MM.1S (cell line): ENCODE data around the gene PTPRD.

ENCODE experiments used
- DNase-seq: peaks from one replicate; pipeline ENCODE4 v3.0.0-alpha.2; 2015
- H2AFZ ChIP-seq: fragments of 300-600 bp; sonication (generic); 2 replicates; pipeline ENCODE4 v1.6.0; 2016; ENCODE audit warnings: antibody characterized with exemption, low read length
- H3F3A ChIP-seq: fragments of 300-600 bp; sonication (generic); 2 replicates; pipeline ENCODE4 v1.6.1; 2016; ENCODE audit warnings: mild to moderate bottlenecking, antibody characterized with exemption, low read length, moderate library complexity, mixed read lengths; ENCODE audit not compliant: insufficient read depth
- H3K27ac ChIP-seq: fragments of 300-600 bp; sonication (generic); 2 replicates; pipeline ENCODE4 v1.5.1; 2016; ENCODE audit warnings: mild to moderate bottlenecking, low read length
- H3K27me3 ChIP-seq: fragments of 300-600 bp; sonication (generic); replicated peaks from 2 replicates; pipeline ENCODE4 v1.6.0; 2016; ENCODE audit warnings: low read length; ENCODE audit not compliant: insufficient read depth
- H3K36me3 ChIP-seq: fragments of 300-600 bp; sonication (generic); replicated peaks from 2 replicates; pipeline ENCODE4 v1.6.1; 2016; ENCODE audit warnings: mild to moderate bottlenecking, low read length, mixed read lengths; ENCODE audit not compliant: insufficient read depth
- H3K4me1 ChIP-seq: fragments of 300-600 bp; sonication (generic); 2 replicates; pipeline ENCODE4 v1.6.1; 2016; ENCODE audit warnings: low read length, mixed read lengths
- H3K4me2 ChIP-seq: fragments of 300-600 bp; sonication (generic); 2 replicates; pipeline ENCODE4 v1.6.0; 2016; ENCODE audit warnings: low read depth, low read length
- H3K4me3 ChIP-seq: fragments of 300-600 bp; sonication (generic); 2 replicates; pipeline ENCODE4 v1.5.1; 2016; ENCODE audit warnings: low read length, mixed read lengths
- H3K79me2 ChIP-seq: fragments of 300-600 bp; sonication (generic); 2 replicates; pipeline ENCODE4 v1.6.1; 2016; ENCODE audit warnings: mixed run types, low read length, mixed read lengths
- H3K9ac ChIP-seq: fragments of 300-600 bp; sonication (generic); 2 replicates; pipeline ENCODE4 v1.6.1; 2016; ENCODE audit warnings: low read length, mixed read lengths
- H3K9me2 ChIP-seq: fragments of 300-600 bp; sonication (generic); replicated peaks from 2 replicates; pipeline ENCODE4 v1.6.1; 2016; ENCODE audit warnings: mild to moderate bottlenecking, low read length, mixed read lengths; ENCODE audit not compliant: insufficient read depth
- H3K9me3 ChIP-seq: fragments of 300-600 bp; sonication (generic); replicated peaks from 2 replicates; pipeline ENCODE4 v1.6.1; 2016; ENCODE audit warnings: mild to moderate bottlenecking, low read length, mixed read lengths; ENCODE audit not compliant: insufficient read depth
- H4K20me1 ChIP-seq: fragments of 300-600 bp; sonication (generic); 2 replicates; pipeline ENCODE4 v1.6.1; 2016; ENCODE audit warnings: mild to moderate bottlenecking, low read length, moderate library complexity, mixed read lengths; ENCODE audit not compliant: insufficient read depth
- CTCF ChIP-seq: fragments of 300-600 bp; sonication (generic); IDR thresholded peaks from 2 replicates; pipeline ENCODE4 v1.5.1; 2016; ENCODE audit warnings: antibody characterized with exemption, low read length, mixed read lengths
- EZH2 ChIP-seq: fragments of 300-600 bp; sonication (generic); optimal IDR thresholded peaks from 2 replicates; pipeline ENCODE3; 2017; ENCODE audit warnings: low read depth, mild to moderate bottlenecking, antibody characterized with exemption, low read length, mixed read lengths
- EZH2phosphoT487 ChIP-seq: fragments of 300-600 bp; sonication (generic); IDR thresholded peaks from 2 replicates; pipeline ENCODE4 v1.6.1; 2018; ENCODE audit warnings: antibody characterized with exemption, low read length

PTPRD gene

GRCh38 chr9:9631284-9631683 is 981.5 kb downstream of the PTPRD start:
- Histone ChIP-seq H4K20me1 (no peaks in the 10 kb centered on the region), H3K9me2 (no peaks in the 10 kb centered on the region), H3F3A (peaks cover 18% of the 10 kb centered on the region), H3K36me3 (no peaks in the 10 kb centered on the region), H3K27ac (peak overlapping the region; percentile 63; the same call in 1 of the 2 replicates), H3K9ac (peak overlapping the region; percentile 14; the same call in 1 of the 2 replicates), H3K79me2 (no peaks in the 10 kb centered on the region), H3K9me3 (no peaks in the 10 kb centered on the region), H3K27me3 (no peaks in the 10 kb centered on the region), H2AFZ (no peak overlapping the region), H3K4me3 (0 out of 2 replicates have a peak overlapping the region, but pooled peaks have one; percentile 6), H3K4me2 (peak overlapping the region; percentile 51), H3K4me1 (peaks cover 25% of the 10 kb centered on the region)
- TF ChIP-seq CTCF = no peak
- no peak for TF ChIP-seq EZH2phosphoT487
- TF ChIP-seq EZH2 = no peak
- peak; percentile 82 for DNase-seq

DNA sequence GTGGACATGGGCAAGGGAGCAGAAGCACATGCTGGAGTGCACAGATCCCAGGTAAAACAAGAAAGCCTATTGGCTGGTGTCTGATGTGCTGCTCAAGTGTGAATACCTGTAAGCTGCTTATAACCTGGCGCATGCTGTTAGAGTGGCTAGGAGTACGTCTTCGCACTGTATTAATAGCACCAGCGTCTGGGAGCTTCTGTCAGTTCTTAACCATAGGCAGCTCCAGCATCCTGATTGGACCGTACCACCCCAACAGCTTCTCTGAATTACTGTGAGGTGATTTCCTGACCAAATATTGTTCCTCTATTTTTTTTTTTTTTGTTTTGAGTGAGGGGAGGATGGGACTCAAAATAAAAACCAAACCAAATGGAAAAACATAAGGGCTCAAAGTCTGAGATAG is 987.6 kb downstream of the PTPRD start:
- Histone ChIP-seq H3K4me3 (no peak overlapping the region), H3K4me2 (no peak overlapping the region), H3K9me3 (no peaks in the 10 kb centered on the region), H3K4me1 (peaks cover 11% of the 10 kb centered on the region), H2AFZ (no peak overlapping the region), H3K36me3 (no peaks in the 10 kb centered on the region), H3K9ac (no peak overlapping the region), H3K79me2 (no peaks in the 10 kb centered on the region), H3K27me3 (no peaks in the 10 kb centered on the region), H3F3A (peaks cover 2% of the 10 kb centered on the region), H3K9me2 (no peaks in the 10 kb centered on the region), H3K27ac (no peak overlapping the region), H4K20me1 (no peaks in the 10 kb centered on the region)
- TF ChIP-seq EZH2 = no peak
- no peak for TF ChIP-seq EZH2phosphoT487
- TF ChIP-seq CTCF = no peak
- no peak for DNase-seq

- DNase-seq = no peak
- Histone ChIP-seq H3K36me3 (no peaks in the 10 kb centered on the region), H2AFZ (no peak overlapping the region), H3K9me3 (no peaks in the 10 kb centered on the region), H3K9me2 (no peaks in the 10 kb centered on the region), H3F3A (no peaks in the 10 kb centered on the region), H3K4me2 (no peak overlapping the region), H3K4me1 (no peaks in the 10 kb centered on the region), H4K20me1 (no peaks in the 10 kb centered on the region), H3K4me3 (no peak overlapping the region), H3K27ac (no peak overlapping the region), H3K9ac (no peak overlapping the region), H3K79me2 (no peaks in the 10 kb centered on the region), H3K27me3 (no peaks in the 10 kb centered on the region)
- TF ChIP-seq EZH2phosphoT487 (no peak), CTCF (no peak), EZH2 (no peak)
These were observed 989.3 kb downstream of the PTPRD start for GRCh38 chr9:9623506-9623905.
